Stomach (tissue), 4 donors: ENCODE data around the gene IFNLR1.

Source experiments
- EP300 ChIP-seq: sonication (generic); formaldehyde crosslinking; IDR thresholded peaks from one replicate; pipeline ENCODE4 v1.6.1; 2017; ENCODE audit warnings: antibody characterized with exemption
- POLR2AphosphoS5 ChIP-seq, 3 donors: sonication (generic); formaldehyde crosslinking; IDR thresholded peaks; one replicate each; pipeline ENCODE4 v1.6.1; 2016; ENCODE audit warnings: antibody characterized with exemption in 3 of 3
- TF ChIP-seq, protein P1 (sequence below), 7 experiments: fragments of 450-650 bp in 4 of 7; fragments of 200-600 bp in 3 of 7; sonication (generic) in 3 of 7; IDR thresholded peaks; one replicate each; pipeline ENCODE4 v1.5.1; 2016 to 2019; ENCODE audit warnings: antibody characterized with exemption in 7 of 7, control low read depth in 2 of 7, mild to moderate bottlenecking in 1 of 7

DNA sequence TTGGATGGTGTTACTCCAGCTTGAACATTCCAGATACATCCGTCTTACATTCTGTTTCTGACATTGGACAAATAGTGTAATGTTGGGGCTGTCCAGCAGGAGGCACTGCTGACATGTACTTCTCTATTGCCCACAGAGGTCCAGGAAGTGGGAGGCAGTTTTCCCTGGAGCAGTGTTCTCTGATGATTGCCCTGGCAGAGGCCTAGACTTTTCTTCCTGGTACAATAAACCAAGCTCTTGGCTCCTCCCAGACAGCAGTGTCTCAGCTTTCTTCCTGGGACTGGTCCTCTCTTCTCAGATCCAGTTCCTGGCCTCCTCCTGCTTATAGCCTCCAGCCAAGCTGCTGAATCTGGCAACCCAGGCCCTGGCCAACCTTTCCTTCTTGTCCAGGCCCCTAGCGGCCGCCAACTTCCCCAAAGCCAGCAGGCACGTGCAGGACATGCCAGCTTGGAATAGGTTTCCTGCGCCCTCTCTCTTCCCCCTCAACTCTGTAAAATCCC is 14.9 kb upstream of the IFNLR1 start:
- TF ChIP-seq, protein P1, sequence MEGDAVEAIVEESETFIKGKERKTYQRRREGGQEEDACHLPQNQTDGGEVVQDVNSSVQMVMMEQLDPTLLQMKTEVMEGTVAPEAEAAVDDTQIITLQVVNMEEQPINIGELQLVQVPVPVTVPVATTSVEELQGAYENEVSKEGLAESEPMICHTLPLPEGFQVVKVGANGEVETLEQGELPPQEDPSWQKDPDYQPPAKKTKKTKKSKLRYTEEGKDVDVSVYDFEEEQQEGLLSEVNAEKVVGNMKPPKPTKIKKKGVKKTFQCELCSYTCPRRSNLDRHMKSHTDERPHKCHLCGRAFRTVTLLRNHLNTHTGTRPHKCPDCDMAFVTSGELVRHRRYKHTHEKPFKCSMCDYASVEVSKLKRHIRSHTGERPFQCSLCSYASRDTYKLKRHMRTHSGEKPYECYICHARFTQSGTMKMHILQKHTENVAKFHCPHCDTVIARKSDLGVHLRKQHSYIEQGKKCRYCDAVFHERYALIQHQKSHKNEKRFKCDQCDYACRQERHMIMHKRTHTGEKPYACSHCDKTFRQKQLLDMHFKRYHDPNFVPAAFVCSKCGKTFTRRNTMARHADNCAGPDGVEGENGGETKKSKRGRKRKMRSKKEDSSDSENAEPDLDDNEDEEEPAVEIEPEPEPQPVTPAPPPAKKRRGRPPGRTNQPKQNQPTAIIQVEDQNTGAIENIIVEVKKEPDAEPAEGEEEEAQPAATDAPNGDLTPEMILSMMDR (IDR thresholded peaks at IDR 0.05): peak in 5 of 7 experiments; percentile 60 to 82 (median 74)
- TF ChIP-seq POLR2AphosphoS5 (IDR thresholded peaks at IDR 0.05) (peak in 2 of 3 donors; percentile 47 to 84), EP300 (no peak)
